Measurements from ENCODE around the gene TRIM25. TPM values are rescaled to one million over a fixed set of nuclear protein-coding genes. Genes with fewer than 3 reads are reported as not detected.

The TRIM25 gene
- total RNA-seq, 2 donors from 2014 or later, result 69.9 to 98.1 TPM

- Histone ChIP-seq H3K9ac (ENCODE audit: low read depth in 2 of 2, low read length in 2 of 2) (no peak overlapping the region), H3K4me3 (no peak overlapping the region), H3K4me1 (no peaks in the 10 kb centered on the region), H3K27me3 (no peaks in the 10 kb centered on the region), H3K27ac (no peak overlapping the region), H3K9me3 (no peaks in the 10 kb centered on the region), H3K36me3 (no peaks in the 10 kb centered on the region)
- no peak for TF ChIP-seq CTCF (IDR thresholded peaks at IDR 0.05)
- intact Hi-C loops (cut with DNase I), result no loop called here
- DNase-seq, result no peak
These were observed 47.8 kb downstream of the TRIM25 start for GRCh38 chr17:56866076-56866475.

GRCh38 chr17:56863974-56864373 is 49.9 kb downstream of the TRIM25 start:
- no peaks in the 10 kb centered on the region for H3K36me3 ChIP-seq
- no peaks in the 10 kb centered on the region for H3K27me3 ChIP-seq
- H3K4me3 ChIP-seq, result no peak overlapping the region
- TF ChIP-seq CTCF (IDR thresholded peaks at IDR 0.05), result no peak
- intact Hi-C loops (cut with DNase I), result no loop called here
- H3K9me3 ChIP-seq, result no peaks in the 10 kb centered on the region
- no peak for DNase-seq
- H3K9ac ChIP-seq (ENCODE audit: low read depth in 2 of 2, low read length in 2 of 2), result no peak overlapping the region
- H3K4me1 ChIP-seq, result no peaks in the 10 kb centered on the region
- no peak overlapping the region for H3K27ac ChIP-seq

- Histone ChIP-seq H3K9ac (ENCODE audit: low read depth in 2 of 2, low read length in 2 of 2) (no peak overlapping the region), H3K9me3 (no peaks in the 10 kb centered on the region), H3K36me3 (no peaks in the 10 kb centered on the region), H3K4me3 (no peak overlapping the region), H3K27me3 (no peaks in the 10 kb centered on the region), H3K27ac (no peak overlapping the region), H3K4me1 (no peaks in the 10 kb centered on the region)
- no peak for TF ChIP-seq CTCF (IDR thresholded peaks at IDR 0.05)
- intact Hi-C loops (cut with DNase I), result no loop called here
- DNase-seq, result no peak
These were observed 52.0 kb downstream of the TRIM25 start for GRCh38 chr17:56861899-56862298.

- no peak for TF ChIP-seq CTCF (IDR thresholded peaks at IDR 0.05)
- H3K4me1 ChIP-seq, result no peaks in the 10 kb centered on the region
- no peak overlapping the region for H3K27ac ChIP-seq
- no peaks in the 10 kb centered on the region for H3K36me3 ChIP-seq
- no peak overlapping the region for H3K4me3 ChIP-seq
- intact Hi-C loops (cut with DNase I), result no loop called here
- no peaks in the 10 kb centered on the region for H3K9me3 ChIP-seq
- no peak overlapping the region for H3K9ac ChIP-seq (ENCODE audit: low read depth in 2 of 2, low read length in 2 of 2)
- no peak for DNase-seq
- H3K27me3 ChIP-seq, result no peaks in the 10 kb centered on the region
These were observed 62.8 kb downstream of the TRIM25 start for GRCh38 chr17:56851008-56851407.

- H3K27me3 ChIP-seq, result no peaks in the 10 kb centered on the region
- no peak for DNase-seq
- no peak for TF ChIP-seq CTCF (IDR thresholded peaks at IDR 0.05)
- H3K4me3 ChIP-seq, result no peak overlapping the region
- H3K4me1 ChIP-seq, result no peaks in the 10 kb centered on the region
- no peaks in the 10 kb centered on the region for H3K9me3 ChIP-seq
- no peak overlapping the region for H3K27ac ChIP-seq
- intact Hi-C loops (cut with DNase I), result no loop called here
- H3K9ac ChIP-seq (ENCODE audit: low read depth in 2 of 2, low read length in 2 of 2), result no peak overlapping the region
- no peaks in the 10 kb centered on the region for H3K36me3 ChIP-seq
These were observed 63.3 kb downstream of the TRIM25 start for GRCh38 chr17:56850591-56850990.

- intact Hi-C loops (cut with DNase I), result no loop called here
These were observed 64.7 kb downstream of the TRIM25 start for GRCh38 chr17:56849131-56849530.

More at GRCh38 chr17:56849131-56849530, 64.7 kb downstream of the TRIM25 start:
- H3K4me3 ChIP-seq, result no peak overlapping the region
- no peak overlapping the region for H3K27ac ChIP-seq
- H3K27me3 ChIP-seq, result no peaks in the 10 kb centered on the region
- H3K36me3 ChIP-seq, result no peaks in the 10 kb centered on the region
- DNase-seq, result no peak
- H3K9me3 ChIP-seq, result no peaks in the 10 kb centered on the region
- TF ChIP-seq CTCF (IDR thresholded peaks at IDR 0.05), result no peak
- no peaks in the 10 kb centered on the region for H3K4me1 ChIP-seq
- H3K9ac ChIP-seq (ENCODE audit: low read depth in 2 of 2, low read length in 2 of 2), result no peak overlapping the region

All from colonic mucosa (tissue), 4 donors.